Fibroblast of upper back skin (primary cell): Measurements from ENCODE around the gene KLF2.
"Not testable (repeated sequence)": the region's sequence is repeated elsewhere in the genome, so short reads cannot be mapped to it uniquely, and the experiment has no call there.

Experiments used
- DNase-seq: peaks from one replicate; pipeline ENCODE4 v3.0.0-alpha.2; 2013

Gene KLF2

GRCh38 chr19:16338470-16339360 is 14.1 kb downstream of the KLF2 start:
- DNase-seq, result peak; percentile 98

- no peak for DNase-seq
Measured at GRCh38 chr19:16339361-16339725, 14.7 kb downstream of the KLF2 start.

GRCh38 chr19:16340092-16340491 is 15.5 kb downstream of the KLF2 start:
- peak; percentile 39 for DNase-seq

GRCh38 chr19:16340654-16341053 is 16.0 kb downstream of the KLF2 start:
- DNase-seq, result no peak

- peak; percentile 47 for DNase-seq
Measured at GRCh38 chr19:16342002-16342715, 17.5 kb downstream of the KLF2 start.

- DNase-seq, result no peak
Measured at GRCh38 chr19:16343156-16343555, 18.5 kb downstream of the KLF2 start.

GRCh38 chr19:16345457-16345856 is 20.8 kb downstream of the KLF2 start:
- no peak for DNase-seq

- not testable (repeated sequence) for DNase-seq
Measured at GRCh38 chr19:16347099-16347498, 22.5 kb downstream of the KLF2 start.

- no peak for DNase-seq
Measured at GRCh38 chr19:16347706-16348105, 23.1 kb downstream of the KLF2 start.

- no peak for DNase-seq
Measured at GRCh38 chr19:16349551-16350152, 25.0 kb downstream of the KLF2 start.

- peak; percentile 25 for DNase-seq
Measured at GRCh38 chr19:16351133-16351809, 26.6 kb downstream of the KLF2 start.

- no peak for DNase-seq
Measured at GRCh38 chr19:16355293-16356043, 30.8 kb downstream of the KLF2 start.

GRCh38 chr19:16358456-16358855 is 33.8 kb downstream of the KLF2 start:
- no peak for DNase-seq

- no peak for DNase-seq
Measured at GRCh38 chr19:16359074-16359473, 34.4 kb downstream of the KLF2 start.

- no peak for DNase-seq
Measured at GRCh38 chr19:16359964-16360363, 35.3 kb downstream of the KLF2 start.

GRCh38 chr19:16360738-16361137 is 36.1 kb downstream of the KLF2 start:
- DNase-seq, result no peak

GRCh38 chr19:16361254-16361653 is 36.6 kb downstream of the KLF2 start:
- no peak for DNase-seq

- no peak for DNase-seq
Measured at GRCh38 chr19:16361926-16362325, 37.3 kb downstream of the KLF2 start.

- no peak for DNase-seq
Measured at GRCh38 chr19:16363133-16363851, 38.7 kb downstream of the KLF2 start.

- DNase-seq, result no peak
Measured at GRCh38 chr19:16363852-16364230, 39.2 kb downstream of the KLF2 start.

- DNase-seq, result no peak
Measured at GRCh38 chr19:16364231-16364865, 39.7 kb downstream of the KLF2 start.
